ENCODE results near the gene EBI3.
A peak's percentile ranks its signal among the peaks of the same experiment; 100 is the strongest.

EBI3 gene

DNA sequence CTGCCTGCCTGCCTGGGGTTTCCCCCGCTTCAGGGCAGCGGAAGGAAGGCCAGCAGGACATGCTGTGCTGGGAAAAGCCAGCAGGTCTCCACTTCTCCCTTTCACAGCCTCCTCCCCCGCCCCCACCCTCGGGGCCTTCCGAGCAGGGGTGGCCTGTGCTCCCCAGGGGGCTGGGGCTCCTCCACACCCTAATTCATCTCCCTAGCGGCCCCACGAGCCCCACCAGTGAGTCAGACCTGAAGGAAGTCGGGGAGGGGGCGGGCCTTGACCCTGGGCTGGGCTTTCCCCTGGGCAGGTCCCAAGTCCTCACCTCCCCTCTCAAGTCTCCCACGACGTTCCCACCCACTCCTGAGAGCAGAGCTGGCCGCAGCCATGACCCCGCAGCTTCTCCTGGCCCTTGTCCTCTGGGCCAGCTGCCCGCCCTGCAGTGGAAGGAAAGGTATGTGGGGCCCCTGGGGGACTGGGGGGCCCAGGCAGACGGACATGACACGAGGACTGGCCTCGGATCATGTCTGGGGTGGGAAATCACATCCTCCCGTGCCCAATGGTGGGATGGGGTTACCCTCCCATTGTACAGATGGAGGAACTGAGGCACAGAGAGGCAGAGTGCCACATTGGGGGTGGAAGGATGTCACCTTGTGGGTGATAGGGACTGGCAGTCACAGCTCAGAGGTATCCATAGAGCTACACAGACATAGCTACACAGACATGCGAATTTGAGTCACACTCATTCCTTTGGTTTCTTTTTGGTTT, at the start of gene EBI3:
EBI3 (plus strand) TSS at position 345 of the 753 bp plus-strand sequence; CDS start at position 373, 28 bp downstream.
- Histone ChIP-seq H3K4me2 (no peak within 1 kb of the TSS), H4K20me1 (ENCODE audit: insufficient read depth) (no peaks in the 10 kb centered on the region), H3K36me3 (ENCODE audit: insufficient read depth) (no peaks in the 10 kb centered on the region), H3K27me3 (ENCODE audit: insufficient read depth, low read depth) (peaks cover 86% of the 10 kb centered on the region), H3K4me3 (IDR thresholded peaks at IDR 0.05; ENCODE audit: insufficient read depth, low read depth, low read length) (no peak within 1 kb of the TSS), H3K4me1 (ENCODE audit: low read depth, poor library complexity, severe bottlenecking) (no peaks in the 10 kb centered on the region), H3K79me2 (ENCODE audit: insufficient read depth, low read depth) (no peaks in the 10 kb centered on the region), H3K9ac (no peak within 1 kb of the TSS), H3K27ac (no peak within 1 kb of the TSS), H2AFZ (ENCODE audit: low read depth) (no peak within 1 kb of the TSS)
- TF ChIP-seq, protein P1, sequence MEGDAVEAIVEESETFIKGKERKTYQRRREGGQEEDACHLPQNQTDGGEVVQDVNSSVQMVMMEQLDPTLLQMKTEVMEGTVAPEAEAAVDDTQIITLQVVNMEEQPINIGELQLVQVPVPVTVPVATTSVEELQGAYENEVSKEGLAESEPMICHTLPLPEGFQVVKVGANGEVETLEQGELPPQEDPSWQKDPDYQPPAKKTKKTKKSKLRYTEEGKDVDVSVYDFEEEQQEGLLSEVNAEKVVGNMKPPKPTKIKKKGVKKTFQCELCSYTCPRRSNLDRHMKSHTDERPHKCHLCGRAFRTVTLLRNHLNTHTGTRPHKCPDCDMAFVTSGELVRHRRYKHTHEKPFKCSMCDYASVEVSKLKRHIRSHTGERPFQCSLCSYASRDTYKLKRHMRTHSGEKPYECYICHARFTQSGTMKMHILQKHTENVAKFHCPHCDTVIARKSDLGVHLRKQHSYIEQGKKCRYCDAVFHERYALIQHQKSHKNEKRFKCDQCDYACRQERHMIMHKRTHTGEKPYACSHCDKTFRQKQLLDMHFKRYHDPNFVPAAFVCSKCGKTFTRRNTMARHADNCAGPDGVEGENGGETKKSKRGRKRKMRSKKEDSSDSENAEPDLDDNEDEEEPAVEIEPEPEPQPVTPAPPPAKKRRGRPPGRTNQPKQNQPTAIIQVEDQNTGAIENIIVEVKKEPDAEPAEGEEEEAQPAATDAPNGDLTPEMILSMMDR (conservative IDR thresholded peaks at IDR 0.05; ENCODE audit: low read depth, low read length): no peak

DNA sequence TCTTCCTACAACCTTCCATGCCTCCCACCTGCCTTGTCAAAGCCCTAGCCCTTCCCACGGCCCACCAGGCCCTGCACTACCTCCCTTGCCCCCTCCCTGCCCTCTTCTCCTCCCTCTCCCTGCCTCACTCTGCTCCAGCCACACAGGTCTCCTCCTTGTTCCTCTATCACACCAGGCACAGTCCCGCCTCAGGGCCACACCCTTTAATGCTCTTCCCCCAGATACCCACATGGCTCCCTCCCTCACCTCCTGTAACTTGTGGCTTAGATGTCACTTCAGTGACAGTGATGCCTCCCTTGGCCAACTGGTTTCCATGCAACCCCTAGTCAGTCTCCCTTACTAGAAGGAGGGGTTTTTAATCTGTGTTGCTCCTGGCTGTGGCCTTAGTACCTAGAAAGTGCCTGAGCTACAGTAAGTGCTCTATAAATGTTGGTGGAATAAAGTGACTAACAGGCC, 48.2 kb upstream of the EBI3 start:
- Histone ChIP-seq H3K4me1 (ENCODE audit: low read depth, poor library complexity, severe bottlenecking) (peaks cover 10% of the 10 kb centered on the region), H3K27ac (no peak overlapping the region), H3K27me3 (ENCODE audit: insufficient read depth, low read depth) (no peaks in the 10 kb centered on the region; the same call in 1 of the 2 replicates), H4K20me1 (ENCODE audit: insufficient read depth) (no peaks in the 10 kb centered on the region), H3K36me3 (ENCODE audit: insufficient read depth) (no peaks in the 10 kb centered on the region), H3K4me2 (peak overlapping the region; percentile 58; the same call in 1 of the 2 replicates), H2AFZ (ENCODE audit: low read depth) (no peak overlapping the region), H3K79me2 (ENCODE audit: insufficient read depth, low read depth) (no peaks in the 10 kb centered on the region), H3K4me3 (IDR thresholded peaks at IDR 0.05; ENCODE audit: insufficient read depth, low read depth, low read length) (no peak overlapping the region), H3K9ac (no peak overlapping the region)
- TF ChIP-seq, protein P1 (conservative IDR thresholded peaks at IDR 0.05; ENCODE audit: low read depth, low read length): no peak

DNA sequence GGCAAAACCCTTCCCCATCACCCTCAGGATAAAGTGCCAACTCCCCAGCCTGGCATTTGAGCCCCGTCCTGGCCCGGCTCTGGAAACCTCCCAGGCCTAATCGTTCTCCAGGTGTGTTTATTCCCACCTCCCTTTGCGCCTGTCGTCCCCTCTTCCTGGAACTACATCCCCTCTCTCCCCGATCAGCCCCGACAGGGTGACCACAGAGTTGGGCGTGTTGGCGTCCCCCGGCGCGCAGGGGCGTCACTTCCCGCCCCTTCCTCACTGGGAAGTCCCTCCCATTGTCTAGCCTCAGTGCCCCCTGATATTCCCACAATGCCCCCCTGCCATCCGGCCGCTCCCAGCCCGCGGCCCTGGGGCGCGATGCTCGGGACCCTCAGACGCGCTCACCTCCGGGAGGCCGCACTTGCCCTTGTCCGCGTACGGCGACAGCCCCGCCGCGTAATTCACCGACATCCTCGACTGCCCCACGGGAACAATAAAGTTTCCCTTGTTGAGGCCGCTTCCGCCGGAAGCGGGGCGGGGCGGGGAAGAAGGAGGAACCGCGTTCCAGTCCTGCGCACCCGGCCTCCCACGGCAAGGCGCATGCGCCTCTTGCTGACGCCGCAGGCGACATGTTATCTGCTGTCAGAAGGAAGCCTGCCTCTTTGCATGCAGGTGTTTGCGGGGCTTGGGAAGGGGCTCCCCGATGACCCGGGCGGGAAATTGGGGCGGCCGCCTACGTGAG, 47.1 kb upstream of the EBI3 start, which contains the start of the genes ANKRD24 and SIRT6:
ANKRD24 (plus strand) TSS at position 606 of the 727 bp plus-strand sequence. CDS start 3,737 bp downstream, outside the sequence.
SIRT6 (minus strand) TSS at position 480 of the 727 bp plus-strand sequence; CDS start at position 456, 24 bp downstream.
- TF ChIP-seq, protein P1 (conservative IDR thresholded peaks at IDR 0.05; ENCODE audit: low read depth, low read length): no peak

DNA sequence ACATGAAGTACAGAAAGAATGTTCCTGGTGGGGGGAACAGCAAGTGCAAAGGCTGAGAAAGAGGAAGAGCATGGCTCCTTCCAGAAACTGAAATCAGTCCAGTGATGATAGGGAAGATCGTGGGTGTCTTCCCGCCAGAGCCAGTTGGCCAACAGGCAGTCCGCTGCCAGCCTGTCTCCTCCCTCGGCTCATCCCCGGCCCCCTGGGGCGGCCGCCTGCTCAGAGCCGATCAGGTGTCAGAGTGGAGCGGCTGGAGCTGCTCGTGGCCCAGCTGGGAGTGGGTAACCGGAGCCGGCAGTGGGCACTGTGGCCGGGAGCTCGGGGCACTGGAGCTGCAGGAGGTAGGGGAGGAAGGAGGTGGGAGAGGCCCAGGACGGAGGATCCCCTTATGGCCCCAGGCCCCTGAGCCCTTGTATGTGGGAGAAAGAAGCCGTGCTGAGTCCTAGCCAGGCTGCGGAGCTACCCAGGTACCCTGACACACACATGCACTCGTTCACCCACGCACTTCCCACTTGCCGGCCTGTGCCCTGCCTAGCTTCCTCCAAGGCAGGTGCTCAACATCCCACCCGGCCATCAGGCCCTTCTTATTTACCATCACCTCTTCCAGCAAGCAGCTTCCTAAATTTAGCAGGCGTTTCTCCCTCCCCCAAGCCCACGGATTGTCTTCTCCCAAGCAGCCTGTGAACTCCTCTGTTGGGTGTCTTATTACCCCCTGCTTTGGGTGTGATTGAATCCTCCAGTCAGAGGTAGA, 45.2 kb upstream of the EBI3 start:
- Histone ChIP-seq H3K9ac (no peak overlapping the region), H3K27ac (no peak overlapping the region), H3K27me3 (ENCODE audit: insufficient read depth, low read depth) (peaks cover 11% of the 10 kb centered on the region; the same call in 1 of the 2 replicates), H3K36me3 (ENCODE audit: insufficient read depth) (no peaks in the 10 kb centered on the region), H3K79me2 (ENCODE audit: insufficient read depth, low read depth) (no peaks in the 10 kb centered on the region), H3K4me3 (IDR thresholded peaks at IDR 0.05; ENCODE audit: insufficient read depth, low read depth, low read length) (no peak overlapping the region), H3K4me2 (no peak overlapping the region), H4K20me1 (ENCODE audit: insufficient read depth) (no peaks in the 10 kb centered on the region), H2AFZ (ENCODE audit: low read depth) (no peak overlapping the region), H3K4me1 (ENCODE audit: low read depth, poor library complexity, severe bottlenecking) (peaks cover 10% of the 10 kb centered on the region)
- TF ChIP-seq, protein P1 (conservative IDR thresholded peaks at IDR 0.05; ENCODE audit: low read depth, low read length): no peak

More for the DNA sequence above, 47.1 kb upstream of the EBI3 start, which contains the start of the genes ANKRD24 and SIRT6:
- H3K9ac ChIP-seq: peak within 1 kb of the TSS; percentile 65; the same call in 1 of the 2 replicates
- H3K4me3 ChIP-seq (IDR thresholded peaks at IDR 0.05; ENCODE audit: insufficient read depth, low read depth, low read length): no peak within 1 kb of the TSS
- H4K20me1 ChIP-seq (ENCODE audit: insufficient read depth): no peaks in the 10 kb centered on the region
- H3K79me2 ChIP-seq (ENCODE audit: insufficient read depth, low read depth): no peaks in the 10 kb centered on the region
- peaks cover 4% of the 10 kb centered on the region; the same call in 1 of the 2 replicates for H3K27me3 ChIP-seq (ENCODE audit: insufficient read depth, low read depth)
- H3K4me1 ChIP-seq (ENCODE audit: low read depth, poor library complexity, severe bottlenecking): peaks cover 10% of the 10 kb centered on the region
- peak within 1 kb of the TSS; percentile 84 for H2AFZ ChIP-seq (ENCODE audit: low read depth)
- no peaks in the 10 kb centered on the region for H3K36me3 ChIP-seq (ENCODE audit: insufficient read depth)
- H3K27ac ChIP-seq: no peak within 1 kb of the TSS
- H3K4me2 ChIP-seq: peak within 1 kb of the TSS; percentile 86
